OCI-LY7 (cell line): ENCODE measurements around the gene ORC4. TPM values are rescaled to one million over a fixed set of nuclear protein-coding genes. Genes with fewer than 3 reads are reported as not detected.

ENCODE experiments used
- BruUV-seq: library from RNA; stranded (reverse); fragments of 400-500 nt; replicated peaks from 2 replicates; lab custom pipeline; 2021; lab: Mats Ljungman, UMichigan
- CTCF ChIA-PET: fragments of 300-600 bp; sonication (Branson Sonifier 250); formaldehyde crosslinking; loops from one replicate; lab custom pipeline; 2022; ENCODE audit warnings: antibody characterized with exemption; ENCODE audit not compliant: unreplicated experiment; lab: Charles Lee
- POLR2A ChIA-PET: fragments of 300-600 bp; sonication (Branson Sonifier 250); formaldehyde crosslinking; loops from one replicate; lab custom pipeline; 2022; ENCODE audit warnings: antibody characterized with exemption; lab: Charles Lee
- DNase-seq: peaks from one replicate; pipeline ENCODE4 v3.0.0-alpha.2; 2015; ENCODE audit warnings: low spot score
- H2AFZ ChIP-seq: fragments of 200-600 bp; sonication (generic), shearing (Covaris generic); 2 replicates; pipeline ENCODE4 v1.6.1; 2014; ENCODE audit warnings: mild to moderate bottlenecking, antibody characterized with exemption, low read length, moderate library complexity
- H3K27ac ChIP-seq: fragments of 200-600 bp; sonication (generic); 2 replicates; pipeline ENCODE4 v1.5.1; 2014; ENCODE audit warnings: mixed run types, low read depth, mild to moderate bottlenecking, moderate library complexity, low read length, inconsistent platforms; ENCODE audit not compliant: poor library complexity, severe bottlenecking
- H3K36me3 ChIP-seq: fragments of 200-600 bp; sonication (generic); 2 replicates; pipeline ENCODE4 v1.6.1; 2014; ENCODE audit warnings: mild to moderate bottlenecking, antibody characterized with exemption, low read length, moderate library complexity, mixed read lengths; ENCODE audit not compliant: insufficient read depth
- H3K4me1 ChIP-seq: fragments of 200-600 bp; sonication (generic); 2 replicates; pipeline ENCODE4 v1.5.1; 2014; ENCODE audit warnings: mild to moderate bottlenecking, low read length; ENCODE audit not compliant: insufficient read depth, poor library complexity, severe bottlenecking
- H3K4me2 ChIP-seq: fragments of 200-600 bp; sonication (generic); 2 replicates; pipeline ENCODE4 v1.6.1; 2014; ENCODE audit warnings: mild to moderate bottlenecking, low read length
- H3K4me3 ChIP-seq: fragments of 200-600 bp; sonication (generic); 2 replicates; pipeline ENCODE4 v1.5.1; 2014; ENCODE audit warnings: mild to moderate bottlenecking, low read depth, low read length; ENCODE audit not compliant: poor library complexity, severe bottlenecking
- H3K79me2 ChIP-seq: fragments of 200-600 bp; sonication (generic); 2 replicates; pipeline ENCODE4 v1.6.1; 2016; ENCODE audit warnings: low read depth, mild to moderate bottlenecking, low read length, moderate library complexity, mixed read lengths; ENCODE audit not compliant: insufficient read depth
- H3K9me2 ChIP-seq: fragments of 200-600 bp; sonication (generic); 2 replicates; pipeline ENCODE4 v1.6.1; 2016; ENCODE audit warnings: mild to moderate bottlenecking, low read length, mixed read lengths; ENCODE audit not compliant: insufficient read depth
- H3K9me3 ChIP-seq: fragments of 200-600 bp; sonication (generic); 2 replicates; pipeline ENCODE4 v1.6.1; 2014; ENCODE audit warnings: mild to moderate bottlenecking, mixed run types, low read length, mixed read lengths
- H4K20me1 ChIP-seq: fragments of 200-600 bp; sonication (generic); 2 replicates; pipeline ENCODE4 v1.6.1; 2014; ENCODE audit warnings: mild to moderate bottlenecking, antibody characterized with exemption, low read length, moderate library complexity, mixed read lengths; ENCODE audit not compliant: insufficient read depth
- CTCF ChIP-seq: fragments of 200-600 bp; sonication (generic); conservative IDR thresholded peaks from 2 replicates; pipeline ENCODE4 v1.5.1; 2014; ENCODE audit warnings: mild to moderate bottlenecking, antibody characterized with exemption, low read length, moderate library complexity, mixed read lengths
- EZH2phosphoT487 ChIP-seq: fragments of 200-600 bp; sonication (generic); IDR thresholded peaks from 2 replicates; pipeline ENCODE4 v1.6.1; 2018; ENCODE audit warnings: low read depth, borderline replicate concordance, mild to moderate bottlenecking, mixed run types, antibody characterized with exemption, low read length, moderate library complexity, mixed read lengths
- intact Hi-C: fragments of 100-400 bp; cut with micrococcal nuclease; formaldehyde crosslinking; loops from one replicate; pipeline ENCODE4 v1.10.0; 2022; ENCODE audit not compliant: unreplicated experiment
- total RNA-seq, 2 experiments: library from RNA; depleted of rRNA in 1 of 2; stranded (reverse); fragments of >200 nt in 1 of 2; shearing (Covaris generic) in 1 of 2; gene quantifications; 2 replicates each; pipeline ENCODE4 v1.2.3, GENCODE V29; 2014 to 2022

Gene ORC4
- total RNA-seq, 2 experiments from 2014 or later = 20.3 to 37.4 TPM

- Histone ChIP-seq H3K4me3 (no peak overlapping the region), H3K4me2 (no peak overlapping the region), H3K27ac (no peak overlapping the region), H2AFZ (no peak overlapping the region), H3K9me3 (no peaks in the 10 kb centered on the region), H3K9me2 (no peaks in the 10 kb centered on the region), H3K4me1 (no peaks in the 10 kb centered on the region), H4K20me1 (no peaks in the 10 kb centered on the region), H3K79me2 (no peaks in the 10 kb centered on the region), H3K36me3 (no peaks in the 10 kb centered on the region; the same call in 1 of the 2 replicates)
- intact Hi-C loops = no loop called here
- ChIA-PET CTCF (no interaction called here), POLR2A (no interaction called here)
- no peak for TF ChIP-seq CTCF
- no peak for TF ChIP-seq EZH2phosphoT487
- no peak for DNase-seq
- BruUV-seq = no TSS peak
Observed at GRCh38 chr2:147925886-147926285, 94.7 kb downstream of the ORC4 start.

- Histone ChIP-seq H3K4me1 (no peaks in the 10 kb centered on the region), H3K79me2 (no peaks in the 10 kb centered on the region), H3K4me2 (no peak overlapping the region), H3K9me3 (no peaks in the 10 kb centered on the region), H3K27ac (no peak overlapping the region), H4K20me1 (no peaks in the 10 kb centered on the region), H3K4me3 (no peak overlapping the region), H2AFZ (no peak overlapping the region), H3K36me3 (no peaks in the 10 kb centered on the region; the same call in 1 of the 2 replicates), H3K9me2 (no peaks in the 10 kb centered on the region)
- no TSS peak for BruUV-seq
- POLR2A ChIA-PET = no interaction called here
- CTCF ChIA-PET = no interaction called here
- intact Hi-C loops = no loop called here
- TF ChIP-seq CTCF (no peak), EZH2phosphoT487 (no peak)
- DNase-seq = no peak
Observed at GRCh38 chr2:147924647-147925046, 95.9 kb downstream of the ORC4 start.

- Histone ChIP-seq H3K9me3 (no peaks in the 10 kb centered on the region), H3K79me2 (no peaks in the 10 kb centered on the region), H3K4me2 (no peak overlapping the region), H3K9me2 (no peaks in the 10 kb centered on the region), H3K4me3 (no peak overlapping the region), H2AFZ (no peak overlapping the region), H3K27ac (no peak overlapping the region), H4K20me1 (no peaks in the 10 kb centered on the region), H3K36me3 (no peaks in the 10 kb centered on the region; the same call in 1 of the 2 replicates), H3K4me1 (no peaks in the 10 kb centered on the region)
- POLR2A ChIA-PET = no interaction called here
- BruUV-seq = no TSS peak
- intact Hi-C loops = no loop called here
- DNase-seq = no peak
- CTCF ChIA-PET = no interaction called here
- TF ChIP-seq EZH2phosphoT487 (no peak), CTCF (no peak)
Observed at GRCh38 chr2:147923846-147924245, 96.7 kb downstream of the ORC4 start.
